ENCODE measurements around the gene ERRFI1. TPM values are rescaled to one million over a fixed set of nuclear protein-coding genes. Genes with fewer than 3 reads are reported as not detected.

Gene ERRFI1
- total RNA-seq, 2 experiments from 2014 or later = 1.2 to 1.4 TPM

DNA sequence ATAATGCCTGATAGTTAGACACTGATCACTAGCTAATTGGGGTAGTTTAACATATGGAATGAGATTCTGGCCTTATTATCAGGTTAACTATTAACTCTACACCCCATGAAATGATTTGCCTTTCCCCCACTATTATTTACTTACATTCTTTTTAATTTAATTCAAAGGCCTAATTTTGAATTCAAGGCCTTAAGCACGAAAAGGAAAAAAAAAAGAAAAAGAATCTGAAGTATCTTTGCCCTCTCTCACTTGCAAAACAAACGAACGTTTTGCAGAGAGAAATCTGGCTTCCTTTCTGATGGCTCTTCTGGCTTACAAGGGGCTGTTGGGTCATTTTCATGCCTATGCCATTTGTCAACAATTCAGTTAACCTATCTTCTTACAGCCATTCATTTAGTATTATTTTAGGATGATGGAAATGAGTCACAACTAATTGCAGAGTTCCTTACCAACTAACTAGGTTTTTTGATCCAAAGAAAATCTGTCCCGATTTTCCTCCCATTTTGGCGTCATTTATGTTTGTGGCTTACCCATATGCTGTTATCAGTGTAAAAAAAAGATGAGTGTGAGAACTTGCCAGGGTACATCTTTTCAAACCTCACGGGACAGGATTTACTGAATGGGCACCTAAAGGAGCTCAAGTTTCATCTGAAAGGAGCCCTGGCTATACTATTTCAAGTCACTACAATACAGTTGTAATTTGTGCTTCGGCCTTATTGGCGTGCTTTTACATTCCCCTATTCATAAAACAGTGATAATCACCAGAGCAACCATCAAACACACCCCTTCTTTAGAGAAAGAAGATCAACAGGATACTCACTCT lies 1.9 kb upstream of the ERRFI1 start:
- no peak for DNase-seq
- peaks cover 11% of the 10 kb centered on the region for H3K4me1 Mint-ChIP-seq
- H3K9me3 Mint-ChIP-seq = no peaks in the 10 kb centered on the region
- H3K27me3 Mint-ChIP-seq = peaks cover 36% of the 10 kb centered on the region
- no peak overlapping the region for H3K4me3 Mint-ChIP-seq
- no peaks in the 10 kb centered on the region for H3K36me3 Mint-ChIP-seq
- H3K27ac Mint-ChIP-seq = no peak overlapping the region

DNA sequence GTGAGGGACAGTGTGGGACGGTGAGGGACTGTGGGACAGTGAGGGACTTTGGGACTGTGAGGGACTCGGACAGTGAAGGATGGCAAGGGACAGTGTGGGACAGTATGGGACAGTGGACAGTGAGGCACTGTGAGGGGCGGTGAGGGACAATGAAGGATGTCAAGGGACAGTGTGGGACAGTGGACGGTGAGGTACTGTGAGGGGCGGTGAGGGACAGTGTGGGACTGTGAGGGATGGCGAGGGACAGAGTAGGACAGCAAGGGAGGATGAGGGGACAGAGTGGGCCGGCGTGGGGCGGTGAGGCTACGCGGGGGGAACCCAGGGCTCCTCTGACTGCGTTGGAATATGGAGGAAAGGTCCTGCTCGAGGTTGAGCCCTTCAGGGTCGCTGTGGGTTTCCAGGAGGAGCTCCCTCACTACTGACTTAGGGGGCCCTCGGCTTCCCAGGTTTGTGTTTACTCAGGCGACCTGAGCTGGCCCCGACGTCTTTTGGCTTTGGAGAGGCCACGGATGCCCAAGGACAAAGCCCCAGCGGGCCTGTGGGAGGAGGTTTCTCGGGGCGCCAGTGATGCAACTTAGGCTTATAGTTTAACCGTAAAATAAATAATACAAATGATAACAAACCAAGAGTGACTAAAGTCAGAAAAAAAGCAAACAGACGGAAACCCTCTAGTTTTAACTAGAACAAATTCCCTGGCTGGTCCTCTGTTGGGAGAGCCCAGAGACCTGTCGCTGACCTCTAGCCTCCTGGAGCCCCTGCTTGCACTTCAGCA lies 1.1 kb upstream of the ERRFI1 start:
- no peak for DNase-seq
- H3K36me3 Mint-ChIP-seq = no peaks in the 10 kb centered on the region
- peak overlapping the region; percentile 30 for H3K4me3 Mint-ChIP-seq
- H3K27ac Mint-ChIP-seq = no peak overlapping the region
- no peaks in the 10 kb centered on the region for H3K9me3 Mint-ChIP-seq
- peaks cover 36% of the 10 kb centered on the region for H3K27me3 Mint-ChIP-seq
- H3K4me1 Mint-ChIP-seq = peaks cover 11% of the 10 kb centered on the region

DNA sequence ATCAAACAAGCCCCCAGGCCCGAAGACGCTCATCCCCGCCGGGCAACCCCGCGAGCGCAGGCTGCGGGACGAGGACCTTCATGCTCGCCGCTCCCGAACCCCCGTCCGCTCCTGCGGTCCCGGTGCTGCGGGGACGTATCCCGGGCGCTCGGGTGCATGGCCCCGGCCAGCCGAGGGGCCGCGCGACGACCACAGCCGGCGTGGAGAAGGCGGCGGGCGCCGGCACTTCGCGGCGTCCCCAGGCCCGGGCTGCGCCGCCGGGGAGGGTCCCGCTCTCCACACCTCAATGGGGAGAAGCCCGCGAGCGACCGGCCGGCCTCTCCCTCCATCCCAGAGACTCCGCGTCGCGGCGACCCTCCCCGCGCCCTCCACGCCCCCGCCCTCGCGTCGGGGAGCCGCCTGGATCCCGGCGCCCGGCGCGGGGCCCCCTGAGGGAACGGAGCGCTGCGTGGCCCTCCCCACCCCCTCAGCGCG lies 401 bp downstream of the ERRFI1 start:
- Mint-ChIP-seq H3K4me3 (peak overlapping the region; percentile 70), H3K27ac (no peak overlapping the region), H3K36me3 (no peaks in the 10 kb centered on the region), H3K4me1 (peaks cover 11% of the 10 kb centered on the region), H3K9me3 (no peaks in the 10 kb centered on the region), H3K27me3 (peaks cover 36% of the 10 kb centered on the region)
- DNase-seq = peak; percentile 12

DNA sequence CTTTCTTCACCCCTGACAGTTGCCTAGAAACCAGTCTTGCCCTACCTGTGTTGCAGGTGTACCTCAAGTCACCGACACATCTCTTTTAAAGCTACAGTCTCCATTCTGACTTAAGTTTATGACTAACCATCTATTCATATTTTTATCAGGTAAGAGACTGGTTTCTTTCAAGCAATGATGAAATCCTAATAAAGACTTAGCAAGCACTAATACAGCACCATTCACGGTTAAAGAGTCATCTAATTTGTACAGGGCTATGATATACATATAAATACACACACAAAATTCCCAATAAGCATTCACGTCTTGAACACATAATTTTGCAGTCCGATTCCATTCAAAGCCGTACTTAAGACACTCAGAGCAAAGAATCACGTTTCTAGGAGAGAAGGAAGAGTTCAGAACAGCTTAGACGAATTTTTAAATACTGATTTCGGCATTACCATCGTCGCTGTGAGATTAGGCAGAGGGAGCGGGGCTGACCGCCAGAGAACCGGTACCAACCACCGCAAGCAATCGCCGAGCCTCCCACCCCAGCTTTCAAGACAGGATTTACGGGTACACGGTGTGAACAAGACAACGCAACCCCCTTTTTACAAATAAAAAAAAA lies 943 bp downstream of the ERRFI1 start:
- Mint-ChIP-seq H3K4me1 (peaks cover 11% of the 10 kb centered on the region), H3K36me3 (no peaks in the 10 kb centered on the region), H3K4me3 (peak overlapping the region; percentile 70), H3K27ac (no peak overlapping the region), H3K9me3 (no peaks in the 10 kb centered on the region), H3K27me3 (peaks cover 36% of the 10 kb centered on the region)
- no peak for DNase-seq

DNA sequence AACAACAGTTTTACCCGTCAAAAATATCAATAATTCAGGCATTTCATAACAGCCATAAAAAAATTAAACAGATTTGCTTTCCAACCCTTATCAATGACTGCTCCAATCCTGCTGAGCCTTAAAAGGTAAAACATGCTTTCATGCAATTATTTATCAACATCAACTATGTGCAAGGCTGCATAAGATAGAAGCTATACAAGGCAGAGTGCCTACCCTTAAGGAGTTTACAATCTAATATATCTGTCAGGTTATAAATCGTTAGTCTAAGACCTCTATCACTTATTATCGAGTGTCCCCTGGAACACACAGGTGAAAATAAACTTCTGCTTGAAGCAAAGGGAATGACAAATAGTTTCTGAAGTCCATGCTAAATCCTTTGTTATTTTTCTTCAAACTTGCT lies 1.8 kb downstream of the ERRFI1 start:
- H3K27me3 Mint-ChIP-seq = peaks cover 38% of the 10 kb centered on the region
- H3K27ac Mint-ChIP-seq = no peak overlapping the region

DNA sequence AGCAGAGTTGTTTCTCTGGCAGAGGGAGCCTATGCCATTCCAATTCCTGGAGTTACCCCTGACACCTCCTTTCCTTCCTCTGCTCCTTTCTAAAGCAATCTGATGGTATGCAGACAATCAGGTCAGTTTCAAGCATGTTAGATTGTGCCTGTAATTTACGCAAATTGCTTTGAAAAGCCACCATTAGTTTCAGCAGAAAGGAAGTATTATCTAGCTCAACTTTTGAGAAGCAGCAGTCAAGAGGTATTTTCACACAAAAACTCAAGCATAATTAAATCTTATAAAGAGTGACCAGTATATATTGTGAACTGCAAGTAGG lies 2.2 kb downstream of the ERRFI1 start:
- H3K27ac Mint-ChIP-seq = no peak overlapping the region
- no peaks in the 10 kb centered on the region for H3K36me3 Mint-ChIP-seq
- no peaks in the 10 kb centered on the region for H3K9me3 Mint-ChIP-seq
- DNase-seq = no peak
- no peak overlapping the region for H3K4me3 Mint-ChIP-seq
- peaks cover 42% of the 10 kb centered on the region for H3K27me3 Mint-ChIP-seq
- H3K4me1 Mint-ChIP-seq = peaks cover 14% of the 10 kb centered on the region

More for the DNA sequence above, 1.8 kb downstream of the ERRFI1 start:
- no peak for DNase-seq
- Mint-ChIP-seq H3K4me3 (no peak overlapping the region), H3K4me1 (peaks cover 14% of the 10 kb centered on the region), H3K36me3 (no peaks in the 10 kb centered on the region), H3K9me3 (no peaks in the 10 kb centered on the region)

DNA sequence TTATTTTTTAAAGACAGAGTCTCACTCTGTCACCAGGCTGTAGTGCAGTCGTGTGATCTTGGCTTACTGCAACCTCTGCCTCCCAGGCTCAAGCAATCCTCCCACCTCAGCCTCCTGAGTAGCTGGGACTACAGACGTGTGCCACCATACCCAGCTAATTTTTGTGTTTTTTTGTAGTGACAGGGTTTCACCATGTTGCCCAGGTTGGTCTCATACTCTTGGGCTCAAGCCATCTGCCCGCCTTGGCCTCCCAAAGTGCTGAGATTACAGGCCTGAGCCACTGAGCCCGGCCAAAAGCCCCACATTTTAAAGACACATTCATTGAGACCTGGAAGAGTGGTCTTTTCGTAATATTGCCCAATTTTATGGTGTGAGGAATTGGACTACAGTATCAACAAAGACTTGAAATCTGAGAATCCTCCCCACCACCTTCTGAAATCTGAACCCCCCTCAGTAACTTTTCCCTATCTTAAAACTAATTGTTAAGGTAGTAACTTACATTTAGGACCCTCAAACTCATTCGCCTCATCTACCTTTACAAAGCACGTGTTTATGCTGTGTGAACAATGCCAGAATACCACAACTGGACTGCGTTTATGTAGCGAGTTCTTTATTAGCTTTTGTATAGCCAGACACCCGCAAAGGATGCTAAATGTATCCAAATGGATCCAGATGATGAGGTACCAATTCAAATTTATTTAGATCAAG lies 2.7 kb downstream of the ERRFI1 start:
- Mint-ChIP-seq H3K27me3 (peaks cover 45% of the 10 kb centered on the region), H3K4me3 (no peak overlapping the region), H3K9me3 (no peaks in the 10 kb centered on the region), H3K4me1 (peaks cover 14% of the 10 kb centered on the region), H3K27ac (no peak overlapping the region), H3K36me3 (no peaks in the 10 kb centered on the region)
- no peak for DNase-seq

DNA sequence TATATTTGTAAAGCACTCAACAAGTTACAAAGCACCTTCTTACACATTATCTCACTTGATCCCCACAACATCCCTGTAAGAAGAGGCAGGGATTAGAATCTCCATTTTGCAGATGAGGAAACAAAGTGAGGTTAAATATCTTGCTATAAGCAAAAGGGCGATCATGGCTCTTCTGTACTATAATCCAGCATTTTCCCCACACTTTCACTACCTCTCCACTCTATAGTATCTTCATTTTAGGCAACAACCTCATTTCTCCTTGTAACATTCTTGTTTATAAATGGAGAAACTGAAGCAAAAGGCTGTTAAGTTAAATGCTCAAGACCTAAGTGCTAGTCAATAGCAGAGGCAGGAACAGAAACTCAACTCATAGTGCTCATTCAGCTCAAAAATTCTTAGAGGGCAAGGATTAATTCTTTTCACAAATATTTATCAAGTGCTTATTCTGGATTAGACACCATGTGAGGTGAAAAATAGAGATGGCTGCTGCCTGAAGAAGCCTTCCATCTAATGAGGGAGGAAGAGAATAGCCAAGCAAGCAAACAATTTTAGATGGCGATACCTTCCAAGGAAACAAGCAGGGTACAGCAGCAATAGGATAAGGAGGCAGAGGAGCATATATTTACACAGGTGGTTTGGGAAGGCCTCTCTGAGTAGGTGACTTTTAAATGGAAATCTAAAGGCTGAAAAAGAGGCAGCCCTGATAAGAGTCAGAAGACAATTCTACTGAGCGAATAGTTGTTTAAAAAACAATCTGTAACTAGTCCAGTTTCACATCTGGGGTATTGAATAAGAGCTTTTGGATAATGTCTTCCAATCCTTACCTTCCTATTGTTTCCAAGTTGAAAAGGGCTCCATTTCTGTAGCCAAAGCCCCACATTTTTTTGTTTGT lies 3.5 kb downstream of the ERRFI1 start:
- no peak overlapping the region for H3K27ac Mint-ChIP-seq

DNA sequence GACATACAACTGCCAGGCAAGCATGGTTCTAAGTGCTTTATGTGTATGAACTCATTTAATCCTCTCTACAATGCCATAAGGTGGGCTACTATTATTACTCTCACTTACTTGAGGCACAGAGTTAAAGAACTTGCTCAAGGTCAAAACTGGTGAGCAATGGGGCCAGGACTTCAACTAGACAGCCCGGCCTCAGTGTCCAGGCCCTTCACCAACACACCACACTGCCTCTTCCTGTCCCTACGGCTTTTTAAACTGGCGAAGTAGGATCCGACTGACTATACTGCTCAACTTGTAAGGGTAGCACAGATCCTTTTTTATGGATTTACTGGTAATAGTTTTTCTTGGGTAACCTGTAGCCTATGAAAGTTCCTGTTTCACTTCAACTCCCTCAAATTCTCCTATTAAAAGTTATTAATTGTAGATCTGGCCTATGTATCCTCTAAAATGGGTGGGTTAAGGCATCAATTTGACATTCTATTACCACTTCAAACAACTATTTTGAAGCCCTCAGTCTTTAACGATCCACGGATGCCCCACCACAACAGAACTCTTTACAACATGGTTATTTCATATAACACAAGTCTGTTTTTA lies 4.3 kb downstream of the ERRFI1 start:
- H3K9me3 Mint-ChIP-seq = no peaks in the 10 kb centered on the region
- no peak for DNase-seq
- no peak overlapping the region for H3K4me3 Mint-ChIP-seq
- H3K27ac Mint-ChIP-seq = no peak overlapping the region
- no peaks in the 10 kb centered on the region for H3K36me3 Mint-ChIP-seq
- peaks cover 36% of the 10 kb centered on the region for H3K27me3 Mint-ChIP-seq
- H3K4me1 Mint-ChIP-seq = peaks cover 12% of the 10 kb centered on the region

More for the DNA sequence above, 3.5 kb downstream of the ERRFI1 start:
- H3K4me1 Mint-ChIP-seq = peaks cover 14% of the 10 kb centered on the region
- no peaks in the 10 kb centered on the region for H3K36me3 Mint-ChIP-seq
- no peak for DNase-seq
- H3K27me3 Mint-ChIP-seq = peaks cover 42% of the 10 kb centered on the region
- no peaks in the 10 kb centered on the region for H3K9me3 Mint-ChIP-seq
- H3K4me3 Mint-ChIP-seq = no peak overlapping the region

DNA sequence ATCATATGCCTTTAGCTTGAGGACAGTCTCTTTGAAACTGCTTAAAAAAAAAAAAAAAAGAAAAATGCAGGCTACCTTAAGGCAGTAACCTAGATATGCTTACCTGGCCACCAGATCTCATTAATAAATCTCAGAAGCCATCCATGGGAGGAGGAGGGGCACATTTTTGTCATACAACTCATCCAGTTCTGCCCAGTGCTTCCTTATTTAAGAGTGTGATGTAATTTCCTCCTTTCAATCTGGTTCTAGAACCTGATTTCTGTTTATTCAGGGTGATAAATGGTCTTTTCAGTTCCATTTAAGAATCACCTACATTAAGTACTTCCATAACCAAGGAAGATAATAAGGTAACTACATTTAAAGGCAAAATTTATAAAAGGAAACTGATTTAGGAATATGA lies 6.1 kb downstream of the ERRFI1 start:
- DNase-seq = no peak
- no peak overlapping the region for H3K4me3 Mint-ChIP-seq
- H3K27ac Mint-ChIP-seq = no peak overlapping the region
- peaks cover 35% of the 10 kb centered on the region for H3K27me3 Mint-ChIP-seq
- H3K9me3 Mint-ChIP-seq = no peaks in the 10 kb centered on the region
- no peaks in the 10 kb centered on the region for H3K36me3 Mint-ChIP-seq
- H3K4me1 Mint-ChIP-seq = peaks cover 8% of the 10 kb centered on the region

DNA sequence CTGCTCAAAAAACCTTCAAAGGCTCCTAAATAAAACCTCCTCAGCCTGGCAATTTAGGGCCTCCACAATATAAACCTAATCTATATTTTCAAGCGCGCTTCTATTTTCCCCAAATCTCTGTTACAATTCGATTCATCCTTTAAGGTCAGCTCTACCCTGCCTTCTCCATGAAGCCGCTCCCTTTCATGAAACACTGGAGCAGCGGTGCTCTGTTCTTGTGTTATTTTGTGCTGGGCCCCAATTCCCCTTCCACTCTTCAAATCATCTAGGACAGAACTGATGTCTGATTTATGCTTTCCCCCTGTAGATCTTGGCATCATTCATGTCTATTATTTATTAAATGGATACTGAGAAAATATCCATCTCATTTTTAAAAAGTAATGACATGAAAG lies 6.9 kb downstream of the ERRFI1 start:
- H3K4me1 Mint-ChIP-seq = peaks cover 9% of the 10 kb centered on the region
- no peaks in the 10 kb centered on the region for H3K9me3 Mint-ChIP-seq
- DNase-seq = no peak
- H3K36me3 Mint-ChIP-seq = no peaks in the 10 kb centered on the region
- peaks cover 28% of the 10 kb centered on the region for H3K27me3 Mint-ChIP-seq
- H3K4me3 Mint-ChIP-seq = no peak overlapping the region
- H3K27ac Mint-ChIP-seq = no peak overlapping the region

DNA sequence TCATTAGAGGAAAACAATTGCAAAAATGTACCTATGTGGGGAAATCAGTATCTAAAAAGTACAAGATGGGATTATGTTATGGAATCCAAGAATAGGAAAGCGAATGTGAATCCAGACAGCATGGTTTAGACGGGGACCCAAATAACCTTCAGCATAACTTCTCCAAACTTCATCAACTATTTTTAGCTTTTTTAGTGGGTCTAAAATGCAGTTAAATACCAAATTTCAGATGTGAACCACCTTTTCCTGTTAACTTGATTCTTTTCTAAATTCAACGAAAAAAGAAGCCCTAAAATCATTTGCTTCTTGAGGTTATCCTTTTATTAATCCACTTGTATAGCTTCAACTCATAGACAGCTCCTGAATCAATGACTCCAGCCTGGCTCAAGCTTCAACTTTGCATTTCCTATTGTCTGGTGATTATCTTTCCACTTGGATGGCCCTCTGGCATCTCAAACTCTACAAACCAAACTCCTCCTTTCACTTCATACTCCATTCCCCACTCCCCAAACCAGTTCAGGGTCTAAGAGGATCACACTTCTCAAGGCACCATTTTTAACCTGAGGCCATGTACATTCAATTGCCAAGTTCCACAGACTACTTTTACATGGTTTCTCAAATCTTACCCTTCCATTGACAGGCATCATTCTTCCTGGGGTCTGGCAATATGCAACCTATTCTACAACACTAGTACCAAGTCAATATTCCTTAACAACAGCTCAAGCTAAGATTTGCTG lies 7.4 kb downstream of the ERRFI1 start:
- no peak for DNase-seq
- H3K27ac Mint-ChIP-seq = no peak overlapping the region
- H3K4me1 Mint-ChIP-seq = peaks cover 8% of the 10 kb centered on the region
- no peaks in the 10 kb centered on the region for H3K36me3 Mint-ChIP-seq
- H3K4me3 Mint-ChIP-seq = no peak overlapping the region
- no peaks in the 10 kb centered on the region for H3K9me3 Mint-ChIP-seq
- peaks cover 23% of the 10 kb centered on the region for H3K27me3 Mint-ChIP-seq

DNA sequence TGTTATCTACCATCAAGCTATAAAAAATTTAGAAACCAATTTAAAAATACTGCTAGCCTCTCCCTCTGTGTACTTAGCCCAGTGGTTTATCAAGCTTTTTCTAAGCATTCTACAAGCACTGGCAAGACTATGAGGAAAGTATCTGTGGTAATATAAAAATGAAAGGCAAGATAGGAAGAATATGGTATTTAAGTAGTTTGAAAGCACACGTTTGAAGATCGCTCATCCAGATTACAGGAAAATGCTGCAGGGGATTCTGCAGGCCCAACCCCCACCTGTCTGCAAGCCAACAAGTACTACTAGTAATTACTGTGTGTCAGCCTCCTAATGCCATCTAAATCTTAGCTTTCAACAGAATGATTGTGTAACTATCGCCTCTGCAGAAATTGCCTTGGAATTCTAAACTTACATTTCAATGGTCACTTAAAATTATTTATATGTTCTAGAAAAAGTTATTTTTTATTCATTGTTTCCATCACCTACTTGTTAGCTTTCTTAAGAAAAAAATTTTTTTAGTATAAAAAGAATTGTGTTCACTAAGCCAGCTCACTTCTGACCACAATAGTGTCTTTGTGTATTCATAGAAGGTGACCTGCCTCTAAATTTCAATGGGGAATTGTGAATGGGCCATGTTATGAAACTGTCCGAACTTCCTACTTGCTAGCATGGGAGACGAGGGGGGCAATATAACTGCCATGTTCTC lies 8.5 kb downstream of the ERRFI1 start:
- H3K27me3 Mint-ChIP-seq = peaks cover 17% of the 10 kb centered on the region
- H3K9me3 Mint-ChIP-seq = no peaks in the 10 kb centered on the region
- no peak for DNase-seq
- H3K36me3 Mint-ChIP-seq = no peaks in the 10 kb centered on the region
- peaks cover 7% of the 10 kb centered on the region for H3K4me1 Mint-ChIP-seq
- no peak overlapping the region for H3K4me3 Mint-ChIP-seq
- no peak overlapping the region for H3K27ac Mint-ChIP-seq

Data from activated naive CD8-positive, alpha-beta T cell treated with anti-CD3 and anti-CD28 coated beads for 36 hours (primary cell).